Hematopoietic multipotent progenitor cell treated with erythropoietin and hydrocortisone succinate and interleukin-3 and kit ligand, for 6 days (in vitro differentiated cells): ENCODE data around the gene KANK3.
"Not testable (repeated sequence)": the region's sequence is repeated elsewhere in the genome, so short reads cannot be mapped to it uniquely, and the experiment has no call there.

Source experiments
- DNase-seq: peaks from one replicate; pipeline ENCODE4 v3.0.0-alpha.2; 2015

The KANK3 gene

DNA sequence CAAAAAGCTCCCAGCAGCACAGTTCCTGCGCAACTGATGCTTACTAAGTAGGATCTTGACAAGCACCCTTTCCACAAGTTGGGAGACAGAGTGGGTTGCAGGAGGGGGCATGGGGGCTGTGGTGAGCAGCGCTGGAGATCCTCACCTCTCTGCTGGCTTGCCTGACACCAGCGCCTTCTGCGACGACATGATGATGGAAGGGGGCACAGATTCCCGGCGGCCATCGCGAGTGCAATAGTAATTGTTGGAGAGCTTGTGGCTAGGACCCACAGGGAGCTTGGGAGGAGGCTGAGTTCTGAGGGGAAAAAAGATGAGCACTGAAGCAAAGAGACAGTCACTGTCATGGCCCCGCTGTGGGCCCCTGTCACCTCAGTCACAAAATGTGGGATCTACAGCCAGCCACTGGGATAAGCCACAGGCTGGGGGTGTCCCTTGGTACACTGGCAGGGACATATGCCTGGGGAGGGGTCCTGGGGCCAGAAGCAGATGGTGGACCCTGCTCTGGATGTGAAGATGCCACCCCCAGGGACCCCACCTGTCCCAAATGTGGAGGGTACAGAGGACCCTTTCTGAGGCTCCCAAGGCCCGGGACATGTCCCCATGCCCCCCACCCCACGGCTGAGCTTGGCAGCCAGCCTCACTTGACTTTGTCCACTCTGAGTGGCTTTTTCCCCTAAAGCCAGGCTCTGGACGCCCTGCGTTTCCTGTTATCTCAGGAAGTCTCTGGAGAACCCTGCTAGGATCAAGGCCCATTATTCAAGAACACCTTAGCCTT is 26.5 kb downstream of the KANK3 start:
- DNase-seq, result no peak

DNA sequence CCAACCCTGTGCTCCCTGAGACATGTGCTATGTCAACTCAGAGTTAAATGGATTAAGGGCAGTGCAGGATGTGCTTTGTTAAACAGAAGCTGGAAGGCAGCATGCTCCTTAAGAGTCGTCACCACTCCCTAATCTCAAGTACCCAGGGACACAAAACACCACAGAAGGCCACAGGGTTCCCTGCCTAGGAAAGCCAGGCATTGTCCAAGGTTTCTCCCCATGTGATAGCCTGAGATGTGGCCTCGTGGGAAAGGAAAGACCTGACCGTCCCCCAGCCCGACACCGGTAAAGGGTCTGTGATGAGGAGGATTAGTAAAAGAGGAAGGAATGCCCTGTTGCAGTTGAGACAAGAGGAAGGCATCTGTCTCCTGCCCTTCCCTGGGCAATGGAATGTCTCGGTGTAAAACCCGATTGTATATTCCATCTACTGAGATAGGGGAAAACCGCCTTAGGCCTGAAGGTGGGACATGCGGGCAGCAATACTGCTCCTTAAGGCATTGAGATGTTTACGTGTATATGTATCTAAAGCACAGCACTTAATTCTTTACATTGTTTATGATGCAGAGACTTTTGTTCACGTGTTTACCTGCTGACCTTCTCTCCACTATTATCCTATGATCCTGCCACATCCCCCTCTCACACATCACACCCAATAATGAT is 28.0 kb downstream of the KANK3 start:
- not testable (repeated sequence) for DNase-seq

GRCh38 chr19:8311461-8312260 is 31.4 kb downstream of the KANK3 start:
- DNase-seq, result peak; percentile 84

DNA sequence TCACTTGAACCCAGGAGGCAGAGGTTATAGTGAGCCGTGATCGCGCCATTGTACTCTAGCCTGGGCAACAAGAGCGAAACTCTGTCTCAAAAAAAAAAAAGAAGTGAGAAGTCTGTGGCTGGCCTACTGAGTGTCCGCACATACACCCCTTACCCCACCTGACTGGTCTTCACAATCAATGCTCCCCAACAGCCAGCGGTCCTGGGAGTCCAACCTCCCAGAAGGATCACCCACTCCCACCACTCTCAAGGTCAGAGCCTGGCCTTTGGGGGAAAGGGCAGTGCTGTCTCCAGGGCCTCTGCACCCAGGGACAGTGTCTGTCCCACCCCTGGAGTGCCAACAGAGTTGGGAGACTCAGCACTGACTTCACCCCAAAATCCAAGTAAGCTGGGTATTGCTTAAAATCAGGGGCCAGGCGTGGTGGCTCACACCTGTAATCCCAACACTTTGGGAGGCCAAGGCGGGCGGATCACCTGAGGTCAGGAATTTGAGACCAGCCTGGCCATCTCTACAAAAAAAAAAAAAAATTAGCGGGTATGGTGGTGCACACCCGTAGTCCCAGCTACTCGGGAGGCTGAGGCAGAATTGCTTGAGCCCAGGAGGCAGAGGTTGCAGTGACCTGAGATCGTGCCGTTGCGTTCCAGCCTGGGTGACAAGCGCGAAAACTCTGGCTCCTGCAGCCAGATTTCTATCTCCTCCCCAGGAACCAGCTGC is 32.6 kb downstream of the KANK3 start:
- no peak for DNase-seq

DNA sequence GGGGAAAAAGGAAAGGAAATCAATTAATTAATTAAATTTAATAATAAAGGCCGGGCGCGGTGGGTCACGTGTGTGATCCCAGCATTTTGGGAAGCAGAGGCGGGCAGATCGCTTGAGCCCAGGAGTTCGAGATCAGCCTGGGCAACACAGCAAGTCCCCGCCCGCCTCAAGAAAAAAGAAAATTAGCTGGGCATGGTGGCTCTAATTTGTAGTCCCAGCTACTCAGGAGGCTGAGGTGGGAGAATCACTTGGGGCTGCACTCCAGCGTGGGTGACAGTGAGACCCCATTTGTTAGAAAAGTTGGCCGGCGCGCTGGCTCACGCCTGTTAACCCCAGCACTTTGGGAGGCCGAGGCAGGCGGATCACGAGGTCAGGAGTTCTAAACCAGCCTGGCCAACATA is 34.2 kb downstream of the KANK3 start:
- no peak for DNase-seq

GRCh38 chr19:8307965-8308866 is 34.8 kb downstream of the KANK3 start, which contains the start of gene CD320:
Gene CD320 (minus strand): TSS chr19:8308358. CDS start chr19:8308290, 68 bp downstream.
- DNase-seq, result peak; percentile 93

DNA sequence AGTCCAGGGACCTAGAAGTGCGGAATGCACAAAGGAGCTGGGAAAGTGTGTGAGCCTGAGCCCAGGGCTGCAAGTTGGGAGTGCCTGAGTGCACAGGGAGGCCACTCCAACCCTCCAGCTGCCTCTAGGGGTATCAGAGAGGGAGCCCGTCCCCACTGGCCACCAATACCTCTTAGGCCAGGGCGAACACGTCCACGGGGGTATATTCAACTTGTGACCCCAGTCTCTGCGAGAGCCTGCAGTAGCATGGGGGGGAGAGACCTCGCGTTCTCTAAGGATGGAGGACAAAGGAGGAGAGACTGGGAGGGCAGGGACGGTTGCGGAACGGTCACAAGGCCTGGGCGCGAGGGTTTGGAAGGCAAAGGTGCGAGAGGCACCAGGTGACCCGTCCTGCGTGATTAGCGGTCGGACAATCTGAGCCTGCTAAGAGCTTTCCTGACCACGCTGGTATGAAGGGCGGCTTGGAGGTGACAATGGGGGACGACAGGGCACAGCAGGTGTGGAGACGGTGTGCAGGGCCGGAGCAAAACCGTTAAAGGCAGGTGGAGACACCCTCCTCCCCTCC is 35.6 kb downstream of the KANK3 start:
- DNase-seq, result peak; percentile 26

DNA sequence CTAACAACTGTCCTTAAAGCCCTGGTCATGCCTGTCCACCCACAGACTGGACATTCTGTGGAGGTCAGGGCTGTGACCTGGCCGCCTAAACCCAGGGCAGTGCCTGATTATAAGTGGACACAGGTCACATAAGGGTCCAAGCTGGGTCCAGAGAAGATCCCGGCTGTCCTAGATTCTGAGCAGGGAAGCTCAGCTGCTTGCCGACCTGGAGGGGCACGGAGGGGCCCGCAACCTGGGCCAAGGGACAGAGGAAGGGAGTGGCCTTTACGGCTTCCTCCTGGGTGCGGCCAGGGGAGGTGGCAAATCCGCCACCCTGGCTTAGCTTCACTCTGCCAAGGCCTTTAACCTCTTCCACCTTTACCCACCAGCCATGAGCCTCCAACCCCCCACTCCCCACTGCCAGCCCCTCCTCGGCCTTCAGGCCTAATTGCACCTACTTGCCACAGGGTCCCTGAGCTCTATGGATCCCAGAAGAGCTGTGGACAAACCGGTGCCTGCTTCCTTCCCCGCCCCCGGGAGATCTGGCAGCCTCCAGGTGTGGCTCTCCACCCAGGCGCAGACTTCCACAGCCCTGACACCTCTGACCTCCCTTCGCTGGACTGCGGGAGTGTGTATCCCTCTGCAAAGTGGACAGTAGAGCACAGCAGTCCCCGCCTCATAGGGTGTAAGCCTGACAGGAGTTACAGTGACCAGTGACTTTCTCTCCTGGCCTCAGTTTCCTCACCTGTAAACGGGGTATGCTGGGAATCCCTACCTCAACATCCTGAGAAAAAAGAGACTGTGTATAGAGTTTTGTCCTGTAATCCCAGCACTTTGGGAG is 36.6 kb downstream of the KANK3 start:
- no peak for DNase-seq

DNA sequence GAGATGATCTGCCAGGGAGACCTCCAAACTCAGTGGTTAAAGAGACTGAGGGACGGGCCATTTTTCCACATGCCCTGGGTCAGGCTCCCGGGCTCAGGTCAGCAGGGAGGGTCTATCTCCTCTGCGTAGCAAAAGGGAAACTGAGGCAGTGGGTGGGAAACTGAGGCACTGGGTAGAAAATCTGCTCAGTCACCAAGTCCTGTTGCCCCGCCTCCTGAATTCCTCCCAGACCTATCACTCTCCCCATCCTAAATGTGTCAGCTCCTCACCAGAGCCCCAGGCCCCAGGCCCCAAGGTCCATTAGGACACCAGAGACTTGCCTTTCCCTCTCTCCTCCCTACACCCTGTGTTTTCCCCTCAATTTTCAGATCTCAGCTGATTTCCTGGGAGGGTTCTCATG is 37.3 kb downstream of the KANK3 start:
- DNase-seq, result no peak

GRCh38 chr19:8304841-8305621 is 38.0 kb downstream of the KANK3 start:
- peak; percentile 61 for DNase-seq

DNA sequence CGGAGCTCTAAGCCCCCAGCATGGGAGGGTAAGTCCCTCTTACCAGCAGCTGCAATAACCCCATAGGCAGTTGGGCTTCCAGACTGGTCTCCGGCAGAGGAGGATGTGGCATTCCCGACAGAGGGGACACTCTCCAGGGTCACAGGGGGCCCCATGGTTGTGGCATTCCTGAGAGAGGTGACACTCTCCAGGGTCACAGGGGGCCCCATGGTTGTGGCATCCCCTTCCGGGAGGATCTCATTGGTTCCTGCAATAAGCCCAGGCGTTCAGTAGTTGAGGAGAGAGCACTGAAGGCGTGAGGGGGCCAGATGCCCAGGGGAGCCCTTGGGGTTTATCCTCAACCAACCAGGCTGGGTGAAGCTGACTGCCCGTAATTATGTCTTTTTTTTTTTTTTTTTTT is 40.3 kb downstream of the KANK3 start:
- DNase-seq, result no peak

GRCh38 chr19:8302357-8302691 is 40.7 kb downstream of the KANK3 start:
- peak; percentile 51 for DNase-seq

GRCh38 chr19:8291337-8291736 is 51.7 kb downstream of the KANK3 start:
- DNase-seq, result not testable (repeated sequence)

- not testable (repeated sequence) for DNase-seq
Measured at GRCh38 chr19:8276508-8276907, 66.6 kb downstream of the KANK3 start.
